GM21515 (cell line): ENCODE measurements around the gene TMEM50B.
"Not testable (repeated sequence)": the region's sequence is repeated elsewhere in the genome, so short reads cannot be mapped to it uniquely, and the experiment has no call there.

Source experiments
- ATAC-seq: cut with Tn5 transposase; IDR thresholded peaks from one replicate; pipeline ENCODE4 v1.9.1; 2021; ENCODE audit not compliant: unreplicated experiment

TMEM50B gene

DNA sequence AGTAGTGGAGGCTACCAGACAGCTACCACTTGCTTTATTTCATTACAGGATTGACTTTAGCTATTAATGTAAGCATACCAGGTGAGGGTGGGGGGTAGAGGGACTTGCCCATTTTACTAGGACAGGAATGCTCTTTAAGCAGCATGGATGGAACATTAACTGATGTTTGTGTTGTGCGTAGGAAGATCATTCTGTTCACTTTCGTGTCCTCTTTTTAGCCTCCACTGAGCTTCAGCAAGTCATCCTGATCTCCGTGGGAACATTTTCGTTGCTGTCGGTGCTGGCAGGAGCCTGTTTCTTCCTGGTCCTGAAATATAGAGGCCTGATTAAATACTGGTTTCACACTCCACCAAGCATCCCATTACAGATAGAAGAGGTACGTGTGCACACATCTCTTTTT lies 47.3 kb downstream of the TMEM50B start:
- no peak for ATAC-seq

DNA sequence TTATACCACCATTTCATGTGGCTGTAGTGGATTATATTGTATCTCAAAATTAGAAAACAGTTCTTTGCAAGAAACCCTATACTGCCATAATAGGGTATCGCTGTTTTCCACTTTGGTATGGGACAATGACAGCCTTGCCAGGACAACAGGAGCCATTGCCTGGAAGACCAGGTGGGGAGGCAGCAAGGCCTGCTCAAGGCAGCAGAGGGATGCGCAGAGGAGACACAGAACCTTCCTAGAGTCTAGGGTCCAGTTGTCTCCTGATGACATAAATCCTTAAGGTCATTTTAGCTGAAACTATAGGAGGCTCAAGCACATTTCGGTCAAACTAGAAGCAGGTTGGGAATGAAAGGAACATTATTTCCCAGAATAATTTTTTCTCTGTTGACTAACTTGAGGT lies 48.9 kb downstream of the TMEM50B start:
- ATAC-seq, result no peak

DNA sequence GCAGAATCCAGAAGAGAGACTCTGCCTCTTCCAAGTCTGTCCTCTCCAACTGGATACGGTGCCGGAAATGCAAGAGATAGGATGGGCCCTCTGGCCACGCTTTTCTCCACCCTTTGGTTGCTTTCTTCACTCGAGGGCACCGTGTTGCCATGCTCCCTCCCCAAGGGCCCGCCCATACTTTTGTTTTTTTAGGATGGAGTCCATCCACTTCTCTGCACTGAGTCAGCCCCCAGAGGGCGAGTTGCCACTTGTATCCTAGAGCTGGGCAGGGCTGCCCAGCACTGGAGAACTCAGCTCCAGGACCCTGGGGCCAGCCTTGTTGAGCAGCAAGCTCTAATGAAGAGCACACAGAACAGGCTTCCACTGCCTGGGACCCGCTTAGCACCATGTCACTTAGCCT lies 51.1 kb downstream of the TMEM50B start:
- no peak for ATAC-seq

DNA sequence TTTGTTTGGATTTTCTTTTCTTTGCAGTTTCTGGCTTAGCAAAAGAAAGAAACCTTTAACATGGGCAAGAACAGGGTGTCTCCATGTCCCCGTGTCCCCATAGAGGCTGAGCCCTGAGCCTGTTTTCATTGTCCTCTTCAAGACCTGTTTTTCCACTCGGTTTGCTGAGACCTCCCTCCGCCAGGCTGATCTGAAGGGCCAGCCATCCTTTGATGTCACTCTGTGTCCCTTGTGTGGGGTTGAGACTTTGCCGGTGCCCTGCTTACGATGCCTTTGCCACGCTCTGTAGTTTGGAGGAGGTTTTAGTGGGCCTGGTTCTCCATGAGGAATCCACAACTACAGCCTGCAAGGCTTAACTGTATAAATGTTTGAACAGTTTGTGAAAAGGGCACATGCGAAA lies 52.7 kb downstream of the TMEM50B start:
- no peak for ATAC-seq

DNA sequence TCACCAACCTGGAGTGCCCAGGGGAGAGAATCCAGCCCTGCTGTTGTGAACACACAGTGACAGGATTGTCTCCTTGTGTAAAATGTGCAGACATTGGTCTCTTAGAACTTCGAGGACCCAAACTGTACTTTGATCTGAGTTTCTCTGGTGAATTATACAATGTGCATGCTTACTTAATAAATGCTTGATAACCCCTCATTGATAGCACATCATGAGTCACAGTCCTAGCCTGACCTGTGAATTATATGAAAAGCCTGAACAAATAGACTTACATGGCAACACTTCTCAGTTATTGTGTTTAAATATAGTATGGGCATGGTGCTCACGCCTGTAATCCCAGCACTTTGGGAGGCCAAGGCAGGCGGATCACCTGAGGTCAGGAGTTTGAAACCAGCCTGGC lies 53.9 kb downstream of the TMEM50B start:
- no peak for ATAC-seq

DNA sequence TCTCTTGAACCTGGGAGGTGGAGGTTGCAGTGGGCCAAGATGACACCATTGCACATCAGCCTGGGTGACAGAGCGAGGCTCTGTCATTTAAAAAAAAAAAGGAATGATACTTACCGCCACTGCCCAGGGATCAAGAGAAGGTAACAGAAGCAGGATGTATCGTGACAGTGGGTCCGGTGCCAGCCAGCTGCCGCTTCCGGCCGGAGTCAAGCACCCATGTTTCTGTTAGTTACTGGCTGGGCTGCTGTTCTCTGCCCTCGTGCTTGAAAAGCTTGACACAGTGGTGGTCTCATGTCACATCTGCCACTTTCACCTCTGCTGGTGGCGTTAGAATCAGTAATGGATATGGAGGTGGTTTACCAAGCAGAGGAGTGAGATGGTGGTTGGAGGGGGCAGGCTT lies 55.6 kb downstream of the TMEM50B start:
- ATAC-seq, result no peak

DNA sequence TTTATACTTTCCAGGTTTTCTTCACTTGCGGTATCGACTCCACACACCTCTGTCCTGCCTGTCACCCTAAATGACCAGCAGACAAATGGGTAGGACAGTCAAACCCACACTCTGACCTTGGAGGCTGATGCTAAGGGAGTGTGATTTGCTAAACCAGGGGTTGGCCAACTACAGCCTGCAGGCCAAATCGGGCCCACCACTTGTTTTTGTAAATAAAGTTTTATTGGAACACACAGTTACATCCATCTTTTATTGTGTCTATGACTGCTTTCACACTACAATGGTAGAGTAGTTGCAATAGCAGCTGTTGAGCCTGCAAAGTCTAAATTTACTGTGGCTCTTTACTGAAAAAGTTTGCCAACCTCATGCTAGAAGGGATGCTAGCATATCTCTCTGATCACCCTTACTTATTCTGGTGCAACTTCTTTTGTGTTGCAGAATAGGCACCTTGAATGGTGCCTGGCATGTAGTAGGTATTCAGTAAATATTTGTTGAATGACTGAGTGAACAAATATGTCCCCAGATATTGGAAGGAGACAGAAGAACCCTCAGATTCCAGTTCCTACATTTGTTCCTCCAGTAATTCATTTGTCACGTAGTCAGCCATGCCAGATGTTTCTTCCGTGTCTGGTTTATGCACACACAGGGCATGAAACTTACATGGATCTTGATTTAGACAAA lies 57.9 kb downstream of the TMEM50B start:
- ATAC-seq, result no peak

DNA sequence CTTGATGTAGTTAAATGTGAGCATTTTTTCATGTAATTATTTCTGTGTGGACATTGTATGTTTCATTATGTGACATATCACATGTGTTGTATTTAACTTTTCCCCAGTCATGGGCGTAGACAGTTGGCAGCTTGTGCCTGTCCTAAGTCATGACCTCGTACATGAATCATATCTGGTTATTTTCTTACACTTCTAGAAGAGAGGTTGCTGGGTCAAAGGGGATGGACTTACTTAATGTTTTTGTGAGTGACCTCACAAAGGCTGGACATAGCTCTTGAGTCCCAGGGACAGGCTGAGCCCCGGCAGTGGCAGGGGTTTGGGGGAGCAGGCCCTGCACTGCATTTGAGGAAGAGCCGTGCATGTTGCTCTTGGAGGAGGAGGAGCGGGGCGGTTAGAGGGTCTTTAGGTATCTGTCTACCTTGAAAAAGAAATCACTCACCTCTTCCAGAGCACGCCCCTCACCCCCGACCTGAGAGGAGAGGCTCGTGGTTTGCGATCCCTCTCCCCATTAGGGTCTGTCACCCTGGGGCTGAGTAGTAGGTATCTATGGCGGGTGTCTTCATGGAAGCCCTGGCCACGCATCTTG lies 60.1 kb downstream of the TMEM50B start:
- ATAC-seq, result no peak

DNA sequence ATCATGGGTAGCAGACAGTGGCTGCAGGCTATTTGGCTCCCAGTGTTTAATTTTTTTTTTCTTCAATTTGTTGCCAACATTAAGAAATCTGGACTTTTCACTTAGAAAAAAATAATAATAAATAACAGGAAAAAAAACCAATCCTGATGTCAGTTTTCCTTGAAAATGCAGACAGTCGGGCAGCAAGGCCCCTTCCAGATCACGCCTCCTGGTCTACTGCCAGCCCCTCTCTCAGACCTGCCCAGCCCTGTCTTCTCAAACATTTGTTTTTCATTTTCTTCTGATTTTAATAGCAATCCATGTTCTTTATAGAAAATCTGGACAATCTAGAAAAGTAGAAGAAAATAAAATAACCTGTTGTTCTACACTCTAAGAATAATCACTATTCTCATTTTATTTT lies 61.1 kb downstream of the TMEM50B start:
- no peak for ATAC-seq

DNA sequence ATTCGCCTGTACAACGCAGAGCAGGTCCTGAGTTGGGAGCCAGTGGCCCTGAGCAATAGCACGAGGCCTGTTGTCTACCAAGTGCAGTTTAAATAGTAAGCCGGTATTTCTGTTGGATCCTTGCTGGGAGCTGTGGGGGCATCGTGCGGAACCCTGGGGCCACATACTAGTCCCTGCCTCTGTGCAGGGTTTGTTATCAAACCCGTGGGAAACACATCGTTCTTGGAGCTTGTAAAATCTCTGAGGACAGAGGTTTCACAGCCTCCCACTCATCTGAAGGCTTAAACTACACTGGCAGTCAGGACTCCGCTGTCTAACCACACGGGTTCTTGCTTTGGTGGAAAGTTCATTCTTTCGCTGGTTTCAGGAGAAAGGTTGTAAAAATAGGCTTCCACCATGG lies 64.8 kb downstream of the TMEM50B start:
- no peak for ATAC-seq

DNA sequence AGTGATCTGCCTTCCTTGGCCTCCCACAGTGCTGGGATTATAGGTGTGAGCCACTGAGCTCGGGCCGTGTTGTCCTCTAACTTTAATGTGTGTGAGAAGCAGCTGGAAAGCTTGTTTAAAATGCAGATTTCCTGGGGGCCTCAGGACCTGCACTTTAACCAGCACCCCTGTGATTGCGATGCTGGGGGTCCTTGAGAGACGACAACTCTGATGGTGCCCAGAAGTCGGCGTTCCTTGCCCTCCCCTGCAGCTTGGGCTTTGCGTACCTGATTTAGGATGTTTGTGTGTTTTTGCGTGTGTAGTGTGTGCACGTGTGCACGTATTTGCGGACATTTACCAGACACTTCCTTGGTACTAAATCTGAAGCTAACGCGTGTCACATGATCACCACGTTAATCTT lies 65.7 kb downstream of the TMEM50B start:
- no peak for ATAC-seq

DNA sequence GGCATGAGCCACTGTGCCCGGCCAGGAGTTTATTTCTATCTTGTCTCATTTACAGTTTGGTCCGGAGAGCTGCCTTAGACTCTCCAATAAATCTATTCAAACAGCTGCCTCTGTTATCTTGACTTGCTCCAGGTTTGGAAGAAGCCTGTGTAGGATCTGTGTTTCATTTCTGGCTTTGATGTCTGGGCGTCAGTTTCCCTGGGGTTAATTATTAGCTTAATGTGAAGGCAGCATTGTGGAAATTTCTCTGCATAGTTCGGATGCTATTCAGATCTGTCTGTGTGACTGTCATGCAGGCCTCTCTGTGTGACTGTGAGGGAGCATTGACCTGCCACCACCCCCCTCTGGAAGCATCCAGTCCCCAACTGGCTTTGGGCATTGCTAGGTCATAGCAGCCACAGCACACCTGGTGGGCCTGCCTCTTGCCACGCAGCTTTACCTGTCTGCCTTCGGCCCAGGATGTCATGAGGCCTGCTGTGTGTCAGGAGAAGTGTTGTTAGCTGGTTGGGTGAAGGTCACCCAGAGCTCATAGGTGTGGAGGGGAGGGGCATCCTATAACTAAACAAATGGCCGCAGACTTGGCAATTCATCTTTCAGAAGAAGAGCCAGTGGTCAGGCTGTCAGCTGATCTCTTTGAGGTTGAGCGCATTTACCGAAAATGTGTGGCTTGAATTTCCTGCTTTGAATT lies 66.8 kb downstream of the TMEM50B start:
- ATAC-seq, result no peak

DNA sequence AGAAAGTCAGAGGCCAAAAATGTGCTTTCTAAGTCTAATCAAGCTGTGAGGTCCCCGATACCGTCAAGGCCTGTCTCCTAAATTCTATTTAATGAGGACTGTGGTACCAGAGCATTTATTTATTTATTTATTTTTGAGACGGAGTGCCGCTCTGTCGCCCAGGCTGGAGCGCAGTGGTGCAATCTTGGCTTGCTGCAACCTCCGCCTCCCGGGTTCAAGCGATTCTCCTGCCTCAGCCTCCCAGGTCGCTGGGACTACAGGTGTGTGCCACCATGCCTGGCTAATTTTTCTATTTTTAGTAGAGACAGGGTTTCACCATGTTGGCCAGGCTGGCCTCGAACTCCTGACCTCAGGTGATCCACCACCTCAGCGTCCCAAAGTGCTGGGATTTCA lies 67.3 kb downstream of the TMEM50B start:
- not testable (repeated sequence) for ATAC-seq

DNA sequence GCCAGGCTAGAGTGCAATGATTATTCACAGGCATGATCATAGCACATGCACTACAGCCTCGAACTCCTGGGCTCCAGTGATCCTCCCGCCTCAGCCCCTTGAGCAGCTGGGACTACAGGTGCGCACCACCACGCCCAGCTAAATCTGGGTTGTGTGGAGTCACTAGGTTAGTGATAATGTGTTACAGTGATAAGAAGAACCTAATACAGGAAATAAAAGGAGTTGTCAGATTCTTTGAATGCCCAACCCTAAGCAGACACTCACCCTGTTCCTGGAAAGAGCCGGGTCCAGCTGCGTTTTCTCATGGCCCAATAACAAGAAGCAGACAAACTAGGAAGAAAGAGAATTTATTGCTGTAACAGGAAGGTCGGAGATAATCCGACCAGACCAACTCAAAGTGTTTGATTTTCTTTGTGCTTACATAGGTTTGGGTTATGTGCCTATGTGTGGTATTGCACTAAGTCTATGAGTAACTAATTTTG lies 67.8 kb downstream of the TMEM50B start:
- ATAC-seq, result no peak

DNA sequence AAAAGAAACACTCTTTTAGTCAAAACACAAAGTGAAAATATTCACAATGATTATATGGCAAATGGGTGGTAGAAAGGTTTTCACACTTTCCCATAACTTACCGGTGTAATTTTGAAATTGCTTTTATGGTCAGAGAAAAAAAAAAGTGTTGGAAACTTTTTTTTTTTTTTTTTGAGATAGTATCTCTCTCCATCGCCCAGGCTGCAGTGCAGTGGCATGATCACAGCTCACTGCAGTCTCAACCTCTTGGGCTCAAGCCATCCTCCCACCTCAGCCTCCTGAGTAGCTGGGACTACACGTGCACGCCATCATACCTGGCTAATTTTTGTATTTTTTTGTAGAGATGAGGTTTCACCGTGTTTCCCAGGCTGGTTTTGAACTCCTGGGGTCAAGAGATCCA lies 73.3 kb downstream of the TMEM50B start:
- ATAC-seq, result no peak

DNA sequence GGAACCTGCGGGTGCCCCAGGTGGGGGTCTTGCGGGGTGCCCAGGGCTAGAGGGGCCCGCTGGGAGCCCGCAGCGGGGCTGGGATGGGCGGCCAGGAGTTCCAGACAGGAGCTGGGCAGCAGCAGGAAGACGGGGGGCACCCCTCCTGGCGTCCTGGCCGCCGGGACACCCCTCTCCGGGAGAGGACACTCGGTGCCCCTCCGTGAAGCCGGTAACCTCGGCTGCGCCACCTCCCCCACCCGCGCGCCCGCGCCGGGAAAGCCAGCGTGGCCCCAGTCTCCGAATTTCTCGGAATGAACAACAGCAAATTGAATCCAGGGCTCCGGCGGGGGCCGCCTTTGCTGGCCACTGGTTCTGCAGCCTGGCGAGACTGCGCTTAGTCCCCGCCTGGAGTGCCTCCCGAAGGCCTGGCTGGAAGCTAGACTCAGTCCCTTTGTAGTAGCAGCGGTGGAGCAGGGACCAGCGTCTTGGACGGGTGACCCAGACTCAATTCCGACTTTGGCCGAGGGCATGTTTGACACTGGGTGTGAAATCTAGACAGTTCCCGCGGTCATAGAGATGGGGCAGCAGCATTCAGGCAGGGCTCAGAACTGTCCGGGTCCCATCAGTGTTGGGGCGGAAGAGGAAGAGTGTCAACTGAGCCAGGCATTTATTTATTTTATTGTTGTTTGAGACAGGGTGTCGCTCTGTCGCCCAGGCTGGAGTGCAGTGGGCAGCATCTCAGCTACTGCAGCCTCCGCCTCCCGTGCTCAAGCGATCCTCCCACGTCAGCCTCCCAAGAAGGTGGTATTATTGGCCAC lies 75.8 kb downstream of the TMEM50B start:
- peak; percentile 40 for ATAC-seq

DNA sequence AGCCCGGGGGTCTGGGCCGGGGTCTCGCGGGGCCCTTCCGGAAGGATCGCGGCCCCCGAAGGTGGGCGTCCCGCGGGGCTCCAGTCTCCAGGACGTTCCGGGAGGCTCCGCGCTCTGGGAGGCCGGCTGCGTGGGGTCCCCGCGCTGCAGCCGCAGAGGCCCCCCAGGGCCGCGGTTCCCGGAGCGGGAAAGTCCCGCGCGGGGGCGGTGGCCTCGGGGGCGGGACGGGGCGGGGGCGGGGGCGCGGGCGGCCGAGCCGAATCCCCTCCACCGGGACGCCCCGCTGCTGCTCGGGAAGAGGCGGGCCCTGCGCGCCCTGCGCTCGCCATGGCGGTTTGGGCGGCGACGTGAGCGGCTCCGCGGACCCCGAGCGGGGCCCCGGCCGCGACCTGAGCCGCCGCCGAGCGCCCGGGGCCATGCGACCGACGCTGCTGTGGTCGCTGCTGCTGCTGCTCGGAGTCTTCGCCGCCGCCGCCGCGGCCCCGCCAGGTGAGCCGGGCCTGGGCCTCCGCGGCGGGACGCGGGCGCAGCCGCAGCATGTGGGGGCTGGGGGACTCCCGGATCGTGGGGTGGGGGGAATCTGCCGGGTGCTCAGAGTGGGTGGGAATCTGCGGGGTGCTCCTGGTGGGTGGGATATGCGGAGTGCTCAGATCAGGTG lies 76.5 kb downstream of the TMEM50B start, which contains the start of gene IFNGR2:
Gene IFNGR2 (plus strand): TSS at position 286 of the 658 bp plus-strand sequence. CDS start 131 bp downstream, at position 417.
- peak; percentile 37 for ATAC-seq

DNA sequence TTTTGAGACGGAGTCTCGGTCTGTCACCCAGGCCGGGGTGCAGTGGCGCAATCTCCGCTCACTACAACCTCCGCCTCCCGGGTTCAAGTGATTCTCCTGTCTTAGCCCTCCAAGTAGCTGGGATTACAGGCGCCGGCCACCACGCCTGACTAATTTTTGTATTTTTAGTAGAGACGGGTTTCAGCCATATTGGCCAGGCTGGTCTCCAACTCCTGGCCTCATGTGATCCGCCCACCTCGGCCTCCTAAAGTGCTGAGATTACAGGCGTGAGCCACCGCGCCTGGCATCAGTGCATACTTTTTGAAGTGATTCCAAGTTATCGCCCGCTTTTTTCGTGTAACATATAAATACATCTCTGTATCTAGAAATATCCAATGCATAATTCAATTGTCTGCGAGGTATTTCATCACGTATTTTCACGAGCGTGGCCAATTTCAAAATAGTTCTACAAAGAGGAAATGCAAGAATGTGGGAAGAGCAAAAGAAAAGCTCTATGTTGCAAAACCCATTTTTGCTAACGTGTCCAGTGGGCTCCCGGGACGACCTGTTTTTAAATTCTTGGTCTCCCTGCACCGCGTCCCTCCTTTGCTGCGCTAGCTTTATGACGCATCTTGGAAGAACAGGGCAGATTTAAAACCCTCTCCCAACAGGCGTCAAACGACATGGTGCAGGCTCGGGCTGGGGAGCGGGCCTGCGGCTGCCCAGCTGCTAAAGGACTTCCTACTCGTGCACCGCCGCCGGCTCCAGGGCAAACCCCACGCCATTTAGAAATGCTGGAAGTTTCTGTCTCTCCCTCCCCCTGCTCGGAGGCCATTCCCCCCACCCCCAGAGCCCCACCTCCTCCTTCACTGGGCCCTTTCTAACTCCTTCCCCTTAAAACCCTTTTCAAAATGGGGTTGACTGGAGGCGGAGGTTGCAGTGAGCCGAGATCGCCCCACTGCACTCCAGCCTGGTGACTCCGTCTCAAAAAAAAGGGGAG lies 77.5 kb downstream of the TMEM50B start:
- ATAC-seq, result no peak

DNA sequence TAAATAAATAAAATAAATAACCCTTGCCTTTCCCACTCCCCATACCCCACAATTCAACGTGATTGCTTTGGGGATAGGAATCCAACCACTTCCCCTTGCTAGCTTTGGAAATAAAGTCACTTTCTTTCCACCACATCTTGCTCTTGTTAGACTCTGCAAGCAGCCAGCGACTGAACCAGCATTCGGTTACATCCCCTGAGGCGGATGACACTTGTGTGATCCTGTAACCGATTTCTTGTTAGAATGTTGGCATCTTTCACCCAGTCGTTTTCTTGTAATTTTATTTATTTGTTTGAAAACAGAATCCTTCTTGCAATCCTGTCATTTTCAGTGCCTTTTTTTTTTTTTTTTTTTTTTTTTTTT lies 78.2 kb downstream of the TMEM50B start:
- ATAC-seq, result no peak
